GM23338 (cell line): ENCODE measurements around the gene CORO7. TPM values are rescaled to one million over a fixed set of nuclear protein-coding genes. Genes with fewer than 3 reads are reported as not detected.

Source experiments
- ATAC-seq: fragments of 200-7000 bp; cut with Tn5 transposase; 3 replicates; pipeline ENCODE4 v1.9.1; 2020
- DNase-seq: peaks from one replicate; pipeline ENCODE4 v3.0.0-alpha.2; 2015; ENCODE audit warnings: low spot score
- H2AFZ ChIP-seq: fragments of 200-600 bp; sonication (generic); 2 replicates; pipeline ENCODE4 v1.8.0; 2016; ENCODE audit warnings: antibody characterized with exemption, mild to moderate bottlenecking, moderate library complexity
- H3F3A ChIP-seq: fragments of 200-600 bp; sonication (generic); replicated peaks from 2 replicates; pipeline ENCODE4 v1.8.0; 2017; ENCODE audit warnings: antibody characterized with exemption, mixed run types, low read depth
- H3K27ac ChIP-seq: fragments of 200-600 bp; sonication (generic); 2 replicates; pipeline ENCODE4 v1.6.1; 2016; ENCODE audit warnings: low read depth
- H3K27me3 ChIP-seq: fragments of 200-600 bp; sonication (generic); 2 replicates; pipeline ENCODE4 v1.8.0; 2016; ENCODE audit warnings: mild to moderate bottlenecking, mixed run types, moderate library complexity; ENCODE audit not compliant: insufficient read depth
- H3K36me3 ChIP-seq: fragments of 200-600 bp; sonication (generic); 2 replicates; pipeline ENCODE4 v1.8.0; 2016; ENCODE audit warnings: mild to moderate bottlenecking; ENCODE audit not compliant: insufficient read depth
- H3K4me1 ChIP-seq: fragments of 200-600 bp; sonication (generic); 2 replicates; pipeline ENCODE4 v1.8.0; 2016; ENCODE audit warnings: mild to moderate bottlenecking, moderate library complexity; ENCODE audit not compliant: insufficient read depth
- H3K4me2 ChIP-seq: fragments of 200-600 bp; sonication (generic); 2 replicates; pipeline ENCODE4 v1.7.1; 2017; ENCODE audit warnings: mixed run types
- H3K4me3 ChIP-seq: fragments of 200-600 bp; sonication (generic); 2 replicates; pipeline ENCODE4 v1.6.1; 2016; ENCODE audit warnings: mixed run types
- H3K79me2 ChIP-seq: fragments of 200-600 bp; sonication (generic); replicated peaks from 2 replicates; pipeline ENCODE4 v1.8.0; 2017; ENCODE audit warnings: mild to moderate bottlenecking; ENCODE audit not compliant: insufficient read depth
- H3K9me2 ChIP-seq: fragments of 200-600 bp; sonication (generic); 2 replicates; pipeline ENCODE4 v1.8.0; 2017; ENCODE audit not compliant: insufficient read depth
- H4K20me1 ChIP-seq: fragments of 200-600 bp; sonication (generic); replicated peaks from 2 replicates; pipeline ENCODE4 v1.8.0; 2017; ENCODE audit warnings: mild to moderate bottlenecking; ENCODE audit not compliant: insufficient read depth
- H3K27ac Mint-ChIP-seq: 2 replicates; pipeline ENCODE4 v1.8.0; 2020; ENCODE audit warnings: inconsistent platforms, mild to moderate bottlenecking, moderate library complexity, mixed read lengths
- H3K27me3 Mint-ChIP-seq: 3 replicates; pipeline ENCODE4 v1.8.0; 2022; ENCODE audit warnings: low read depth, mild to moderate bottlenecking, moderate library complexity, mixed read lengths, inconsistent platforms; ENCODE audit not compliant: insufficient read depth, poor library complexity
- H3K36me3 Mint-ChIP-seq: 3 replicates; pipeline ENCODE4 v1.8.0; 2021; ENCODE audit warnings: low read depth, mild to moderate bottlenecking, inconsistent platforms, moderate library complexity, mixed read lengths
- H3K4me1 Mint-ChIP-seq: 3 replicates; pipeline ENCODE4 v1.8.0; 2020; ENCODE audit warnings: mild to moderate bottlenecking, inconsistent platforms, mixed read lengths
- H3K4me3 Mint-ChIP-seq: 3 replicates; pipeline ENCODE4 v1.8.0; 2021; ENCODE audit warnings: moderate library complexity, mild to moderate bottlenecking, inconsistent platforms, mixed read lengths
- H3K9me3 Mint-ChIP-seq: 3 replicates; pipeline ENCODE4 v1.8.0; 2020; ENCODE audit warnings: moderate library complexity, mild to moderate bottlenecking, inconsistent platforms, mixed read lengths
- EZH2 ChIP-seq: fragments of 200-600 bp; sonication (generic); IDR thresholded peaks from one replicate; pipeline ENCODE4 v1.8.0; 2017; ENCODE audit warnings: antibody characterized with exemption, mild to moderate bottlenecking, low read depth; ENCODE audit not compliant: unreplicated experiment
- EZH2phosphoT487 ChIP-seq: fragments of 200-600 bp; sonication (generic); IDR thresholded peaks from one replicate; pipeline ENCODE4 v1.8.1; 2018; ENCODE audit warnings: antibody characterized with exemption; ENCODE audit not compliant: unreplicated experiment
- NANOG ChIP-seq: IDR thresholded peaks from 2 replicates; pipeline ENCODE4 v1.6.1; 2016; ENCODE audit warnings: antibody characterized with exemption, borderline replicate concordance
- POLR2AphosphoS5 ChIP-seq: IDR thresholded peaks from 2 replicates; pipeline ENCODE4 v1.6.1; 2016; ENCODE audit warnings: antibody characterized with exemption, low read depth
- REST ChIP-seq: IDR thresholded peaks from one replicate; pipeline ENCODE4 v1.6.1; 2018; ENCODE audit warnings: antibody characterized with exemption; ENCODE audit not compliant: unreplicated experiment
- STAT1 ChIP-seq: IDR thresholded peaks from one replicate; pipeline ENCODE4 v1.6.1; 2016; ENCODE audit warnings: antibody characterized with exemption; ENCODE audit not compliant: unreplicated experiment
- ZNF462 ChIP-seq: fragments of 250-450 bp; sonication (Bioruptor Pico); IDR thresholded peaks from 2 replicates; pipeline ENCODE4 v1.5.0; 2020; ENCODE audit warnings: mild to moderate bottlenecking, moderate library complexity
- polyA plus RNA-seq: library from polyadenylated mRNA; unstranded; fragments of >200 nt; fragmentation: Nextera tagmentation; extraction: Ambion mirVana; gene quantifications from 2 replicates; pipeline ENCODE4 v1.2.1, GENCODE V29; 2016
- total RNA-seq: library from RNA; depleted of rRNA; stranded (reverse); fragments of >200 nt; shearing (Covaris generic); gene quantifications from 2 replicates; pipeline ENCODE4 v1.2.3, GENCODE V29; 2014

CORO7 gene
- total and polyA plus RNA-seq, 2 experiments from 2014 or later = 14.2 to 46.4 TPM

- TF ChIP-seq EZH2phosphoT487 = no peak
- no peak for TF ChIP-seq EZH2
- TF ChIP-seq REST = no peak
- no peak for TF ChIP-seq NANOG
- no peak for TF ChIP-seq POLR2AphosphoS5
Observed at GRCh38 chr16:4337540-4338088, 78.8 kb downstream of the CORO7 start (continued).

- H3K4me1 ChIP-seq = no peaks in the 10 kb centered on the region
- no peak overlapping the region for H3K27ac Mint-ChIP-seq
- H3K36me3 ChIP-seq = no peaks in the 10 kb centered on the region; the same call in 1 of the 2 replicates
- DNase-seq (no peak), ATAC-seq (no peak)
- no peak overlapping the region for H3K27ac ChIP-seq
- H3K27me3 ChIP-seq = no peaks in the 10 kb centered on the region
- H3K4me2 ChIP-seq = no peak overlapping the region
- peaks cover 12% of the 10 kb centered on the region for H4K20me1 ChIP-seq
- no peak overlapping the region for H2AFZ ChIP-seq
- peaks cover 7% of the 10 kb centered on the region for H3K79me2 ChIP-seq
- H3K4me1 Mint-ChIP-seq = peaks cover 2% of the 10 kb centered on the region; the same call in 1 of the 3 replicates
- H3K9me2 ChIP-seq = no peaks in the 10 kb centered on the region
- H3K9me3 Mint-ChIP-seq = no peaks in the 10 kb centered on the region
- peaks cover 19% of the 10 kb centered on the region; the same call in 2 of the 3 replicates for H3K36me3 Mint-ChIP-seq
- no peak overlapping the region for H3K4me3 ChIP-seq
- H3K27me3 Mint-ChIP-seq = peaks cover 10% of the 10 kb centered on the region
- no peak overlapping the region for H3K4me3 Mint-ChIP-seq
- peaks cover 22% of the 10 kb centered on the region; the same call in 1 of the 2 replicates for H3F3A ChIP-seq
- TF ChIP-seq STAT1 = no peak
- no peak for TF ChIP-seq ZNF462 (CRISPR knock-in tag)
- no peak for TF ChIP-seq REST
Observed at GRCh38 chr16:4336701-4337539, 79.5 kb downstream of the CORO7 start.
